Lung microvascular endothelial cell (primary cell): ENCODE results near the gene PDIK1L. TPM values are rescaled to one million over a fixed set of nuclear protein-coding genes. Genes with fewer than 3 reads are reported as not detected.
"Not testable (repeated sequence)": the region's sequence is repeated elsewhere in the genome, so short reads cannot be mapped to it uniquely, and the experiment has no call there.

ENCODE experiments used
- DNase-seq, 2 donors: peaks; one replicate each; pipeline versions ENCODE4 v3.0.0 to v3.0.0-alpha.2; 2010; ENCODE audit warnings: low read depth in 2 of 2
- total RNA-seq: library from RNA; depleted of rRNA; stranded (reverse); fragments of >200 nt; gene quantifications from 2 replicates; pipeline ENCODE4 v1.2.1, GENCODE V29; 2014

PDIK1L gene
- total RNA-seq, 1 donor from 2014 or later = 4.2 TPM

- DNase-seq = no peak
These were observed 22.5 kb upstream of the PDIK1L start for GRCh38 chr1:26089125-26089524.

GRCh38 chr1:26090893-26091292 lies 20.7 kb upstream of the PDIK1L start:
- DNase-seq = no peak

- no peak for DNase-seq
These were observed 19.2 kb upstream of the PDIK1L start for GRCh38 chr1:26092422-26092821.

GRCh38 chr1:26093569-26093968 lies 18.1 kb upstream of the PDIK1L start:
- DNase-seq = not testable (repeated sequence)

- DNase-seq = no peak
These were observed 17.5 kb upstream of the PDIK1L start for GRCh38 chr1:26094076-26094669.

- peak; percentile 9 to 32 for DNase-seq
These were observed 16.8 kb upstream of the PDIK1L start for GRCh38 chr1:26094677-26095383.

- DNase-seq = no peak
These were observed 15.2 kb upstream of the PDIK1L start for GRCh38 chr1:26096471-26096870.

GRCh38 chr1:26097696-26098095 lies 13.9 kb upstream of the PDIK1L start:
- peak in 1 of 2 donors; percentile 57 for DNase-seq

- DNase-seq = no peak
These were observed 13.0 kb upstream of the PDIK1L start for GRCh38 chr1:26098602-26099001.

GRCh38 chr1:26099780-26100179 lies 11.8 kb upstream of the PDIK1L start:
- no peak for DNase-seq

- DNase-seq = not testable (repeated sequence)
These were observed 11.4 kb upstream of the PDIK1L start for GRCh38 chr1:26100204-26100603.

GRCh38 chr1:26102119-26102518 lies 9.5 kb upstream of the PDIK1L start:
- DNase-seq = no peak

GRCh38 chr1:26102526-26102925 lies 9.1 kb upstream of the PDIK1L start:
- DNase-seq = peak in 1 of 2 donors; percentile 85

- not testable (repeated sequence) for DNase-seq
These were observed 6.4 kb upstream of the PDIK1L start for GRCh38 chr1:26105226-26105548.

- no peak for DNase-seq
These were observed 2.1 kb upstream of the PDIK1L start for GRCh38 chr1:26109229-26110164.

- peak; percentile 73 to 74 for DNase-seq
These were observed 694 bp upstream of the PDIK1L start for GRCh38 chr1:26110731-26111529.

GRCh38 chr1:26112407-26112775 lies 767 bp downstream of the PDIK1L start:
- DNase-seq = peak; percentile 27 to 33

GRCh38 chr1:26114165-26114927 lies 2.7 kb downstream of the PDIK1L start:
- no peak for DNase-seq

- no peak for DNase-seq
These were observed 8.4 kb downstream of the PDIK1L start for GRCh38 chr1:26119892-26120608.
